ENCODE measurements around the gene SGMS1. TPM values are rescaled to one million over a fixed set of nuclear protein-coding genes. Genes with fewer than 3 reads are reported as not detected.

Gene SGMS1
- total RNA-seq, 2 donors from 2014 or later: 67.0 to 68.2 TPM

- no peak for DNase-seq (ENCODE audit: low spot score)
- Histone ChIP-seq H3K36me3 (no peaks in the 10 kb centered on the region), H3K9me3 (no peaks in the 10 kb centered on the region), H3K27ac (no peak overlapping the region), H3K4me1 (replicated peaks) (no peaks in the 10 kb centered on the region), H3K27me3 (replicated peaks; ENCODE audit: insufficient read depth) (no peaks in the 10 kb centered on the region), H3K4me3 (no peak overlapping the region)
- no peak for TF ChIP-seq POLR2A (IDR thresholded peaks at IDR 0.05)
- TF ChIP-seq, protein P1, sequence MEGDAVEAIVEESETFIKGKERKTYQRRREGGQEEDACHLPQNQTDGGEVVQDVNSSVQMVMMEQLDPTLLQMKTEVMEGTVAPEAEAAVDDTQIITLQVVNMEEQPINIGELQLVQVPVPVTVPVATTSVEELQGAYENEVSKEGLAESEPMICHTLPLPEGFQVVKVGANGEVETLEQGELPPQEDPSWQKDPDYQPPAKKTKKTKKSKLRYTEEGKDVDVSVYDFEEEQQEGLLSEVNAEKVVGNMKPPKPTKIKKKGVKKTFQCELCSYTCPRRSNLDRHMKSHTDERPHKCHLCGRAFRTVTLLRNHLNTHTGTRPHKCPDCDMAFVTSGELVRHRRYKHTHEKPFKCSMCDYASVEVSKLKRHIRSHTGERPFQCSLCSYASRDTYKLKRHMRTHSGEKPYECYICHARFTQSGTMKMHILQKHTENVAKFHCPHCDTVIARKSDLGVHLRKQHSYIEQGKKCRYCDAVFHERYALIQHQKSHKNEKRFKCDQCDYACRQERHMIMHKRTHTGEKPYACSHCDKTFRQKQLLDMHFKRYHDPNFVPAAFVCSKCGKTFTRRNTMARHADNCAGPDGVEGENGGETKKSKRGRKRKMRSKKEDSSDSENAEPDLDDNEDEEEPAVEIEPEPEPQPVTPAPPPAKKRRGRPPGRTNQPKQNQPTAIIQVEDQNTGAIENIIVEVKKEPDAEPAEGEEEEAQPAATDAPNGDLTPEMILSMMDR (IDR thresholded peaks at IDR 0.05): no peak
- TF ChIP-seq POLR2AphosphoS5 (IDR thresholded peaks at IDR 0.05): no peak
- intact Hi-C loops (cut with DNase I): no loop called here
Measured at GRCh38 chr10:50523357-50523756, 100.4 kb downstream of the SGMS1 start.

- Histone ChIP-seq H3K9me3 (no peaks in the 10 kb centered on the region), H3K4me3 (no peak overlapping the region), H3K27ac (no peak overlapping the region), H3K36me3 (no peaks in the 10 kb centered on the region), H3K4me1 (replicated peaks) (peaks cover 1% of the 10 kb centered on the region), H3K27me3 (replicated peaks; ENCODE audit: insufficient read depth) (no peaks in the 10 kb centered on the region)
- TF ChIP-seq POLR2A (IDR thresholded peaks at IDR 0.05) (no peak), POLR2AphosphoS5 (IDR thresholded peaks at IDR 0.05) (no peak)
- TF ChIP-seq, protein P1 (IDR thresholded peaks at IDR 0.05): no peak
- no peak for DNase-seq (ENCODE audit: low spot score)
- WGBS: 93% methylated on average over 2 of the region's 2 CpGs
- intact Hi-C loops (cut with DNase I): no loop called here
Measured at GRCh38 chr10:50522908-50523307, 100.8 kb downstream of the SGMS1 start.

GRCh38 chr10:50520115-50520514, 103.6 kb downstream of the SGMS1 start:
- Histone ChIP-seq H3K27ac (no peak overlapping the region), H3K36me3 (no peaks in the 10 kb centered on the region), H3K4me1 (replicated peaks) (peaks cover 2% of the 10 kb centered on the region), H3K4me3 (no peak overlapping the region), H3K9me3 (no peaks in the 10 kb centered on the region), H3K27me3 (replicated peaks; ENCODE audit: insufficient read depth) (no peaks in the 10 kb centered on the region)
- TF ChIP-seq POLR2A (IDR thresholded peaks at IDR 0.05): no peak
- TF ChIP-seq, protein P1 (IDR thresholded peaks at IDR 0.05): no peak
- 100% methylated on average over 3 of the region's 3 CpGs for WGBS
- intact Hi-C loops (cut with DNase I): no loop called here
- DNase-seq (ENCODE audit: low spot score): no peak

DNA sequence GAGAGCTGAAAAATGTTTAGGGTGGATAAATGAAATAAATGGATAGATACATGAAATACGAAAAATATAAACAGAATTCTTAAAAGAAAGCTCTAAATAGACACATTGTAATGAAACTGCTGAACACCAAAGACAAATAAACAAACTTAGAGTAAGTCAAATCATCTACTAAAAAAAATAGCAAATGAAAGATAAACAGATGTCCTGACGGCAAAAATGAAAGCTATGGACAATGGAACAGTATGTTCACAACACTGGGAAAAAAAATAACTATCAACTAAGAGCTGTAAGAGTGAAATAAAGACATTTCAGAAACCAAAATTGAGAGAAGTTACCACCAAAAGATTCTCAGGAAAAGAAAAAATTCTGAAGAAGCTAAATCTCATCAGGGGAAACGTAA, 106.1 kb downstream of the SGMS1 start:
- no peak overlapping the region for H3K27ac ChIP-seq
- WGBS: 72% methylated on average over 3 of the region's 3 CpGs

DNA sequence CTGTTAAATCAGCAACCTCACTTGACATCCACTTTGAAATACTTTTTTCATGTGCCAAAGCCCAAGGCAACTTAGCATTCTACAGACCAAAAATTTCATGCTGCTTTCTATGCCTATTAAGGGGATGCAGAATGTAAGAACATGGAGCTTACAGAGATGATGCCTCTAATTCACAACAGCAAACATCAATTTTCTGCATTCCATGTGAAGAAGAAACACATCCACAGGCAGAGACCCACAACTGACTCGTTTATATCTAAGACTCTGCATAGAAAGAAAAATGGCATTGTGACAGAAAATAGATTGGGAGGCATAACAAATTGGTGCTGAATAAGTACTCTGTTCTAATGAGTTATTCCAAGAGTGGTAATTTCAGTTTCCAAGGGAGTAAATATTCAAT, 107.6 kb downstream of the SGMS1 start:
- WGBS: 59% methylated on average over 1 of the region's 1 CpG
- intact Hi-C loops (cut with DNase I): no loop called here

More for the DNA sequence above, 106.1 kb downstream of the SGMS1 start:
- Histone ChIP-seq H3K27me3 (replicated peaks; ENCODE audit: insufficient read depth) (no peaks in the 10 kb centered on the region), H3K9me3 (no peaks in the 10 kb centered on the region), H3K4me1 (replicated peaks) (peaks cover 2% of the 10 kb centered on the region), H3K4me3 (no peak overlapping the region), H3K36me3 (no peaks in the 10 kb centered on the region)
- no peak for DNase-seq (ENCODE audit: low spot score)
- intact Hi-C loops (cut with DNase I): no loop called here
- TF ChIP-seq POLR2AphosphoS5 (IDR thresholded peaks at IDR 0.05) (no peak), POLR2A (IDR thresholded peaks at IDR 0.05) (no peak)
- TF ChIP-seq, protein P1 (IDR thresholded peaks at IDR 0.05): no peak

More for the DNA sequence above, 107.6 kb downstream of the SGMS1 start:
- TF ChIP-seq POLR2AphosphoS5 (IDR thresholded peaks at IDR 0.05) (no peak), POLR2A (IDR thresholded peaks at IDR 0.05) (no peak)
- TF ChIP-seq, protein P1 (IDR thresholded peaks at IDR 0.05): no peak
- no peaks in the 10 kb centered on the region for H3K9me3 ChIP-seq
- no peak overlapping the region for H3K27ac ChIP-seq
- H3K27me3 ChIP-seq (replicated peaks; ENCODE audit: insufficient read depth): no peaks in the 10 kb centered on the region
- DNase-seq (ENCODE audit: low spot score): no peak
- H3K36me3 ChIP-seq: no peaks in the 10 kb centered on the region
- no peak overlapping the region for H3K4me3 ChIP-seq
- peaks cover 8% of the 10 kb centered on the region for H3K4me1 ChIP-seq (replicated peaks)

All from prostate gland (tissue), 2 donors.